DMS53 (cell line): Measurements from ENCODE around the gene KCTD2.
"Not testable (repeated sequence)": the region's sequence is repeated elsewhere in the genome, so short reads cannot be mapped to it uniquely, and the experiment has no call there.

ENCODE experiments used
- DNase-seq: peaks from one replicate; lab custom pipeline; 2025; lab: John Stamatoyannopoulos, UW

KCTD2 gene

DNA sequence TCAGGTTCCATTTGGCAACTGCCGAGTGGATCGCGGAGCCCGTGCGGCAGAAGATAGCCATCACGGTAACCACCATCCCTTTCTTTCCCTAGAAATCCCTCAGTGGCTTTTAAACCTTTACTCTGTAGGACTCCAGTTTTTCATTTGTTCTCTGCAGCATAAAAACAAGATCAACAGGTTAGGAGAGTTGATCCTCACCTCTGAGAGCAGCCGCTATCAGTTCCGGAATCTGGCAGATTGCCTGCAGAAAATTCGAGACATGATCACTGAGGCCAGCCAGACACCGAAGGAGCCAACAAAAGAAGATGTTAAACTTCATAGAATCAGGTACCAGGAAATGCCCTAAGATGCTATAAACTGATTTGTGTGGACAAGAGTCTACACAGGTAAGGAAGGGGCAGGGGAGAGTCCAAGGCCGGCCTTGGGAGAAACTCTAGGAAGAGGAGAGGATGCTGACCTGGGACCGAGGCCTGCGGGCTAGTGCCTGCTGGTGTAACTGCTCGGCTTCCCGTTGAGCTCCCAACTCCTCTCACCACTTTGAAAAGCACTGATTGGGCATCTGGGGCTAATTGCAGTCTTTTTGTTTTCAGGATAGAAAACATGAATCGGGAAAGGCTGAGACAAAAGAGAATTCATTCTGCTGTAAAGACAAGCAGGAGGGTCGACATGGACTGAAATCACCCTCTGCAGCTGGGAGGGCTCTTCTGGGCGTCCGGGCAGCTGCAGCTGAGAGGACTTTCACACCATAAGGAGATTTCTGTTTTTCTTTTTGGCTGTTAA, 26.5 kb upstream of the KCTD2 start:
- DNase-seq: no peak

DNA sequence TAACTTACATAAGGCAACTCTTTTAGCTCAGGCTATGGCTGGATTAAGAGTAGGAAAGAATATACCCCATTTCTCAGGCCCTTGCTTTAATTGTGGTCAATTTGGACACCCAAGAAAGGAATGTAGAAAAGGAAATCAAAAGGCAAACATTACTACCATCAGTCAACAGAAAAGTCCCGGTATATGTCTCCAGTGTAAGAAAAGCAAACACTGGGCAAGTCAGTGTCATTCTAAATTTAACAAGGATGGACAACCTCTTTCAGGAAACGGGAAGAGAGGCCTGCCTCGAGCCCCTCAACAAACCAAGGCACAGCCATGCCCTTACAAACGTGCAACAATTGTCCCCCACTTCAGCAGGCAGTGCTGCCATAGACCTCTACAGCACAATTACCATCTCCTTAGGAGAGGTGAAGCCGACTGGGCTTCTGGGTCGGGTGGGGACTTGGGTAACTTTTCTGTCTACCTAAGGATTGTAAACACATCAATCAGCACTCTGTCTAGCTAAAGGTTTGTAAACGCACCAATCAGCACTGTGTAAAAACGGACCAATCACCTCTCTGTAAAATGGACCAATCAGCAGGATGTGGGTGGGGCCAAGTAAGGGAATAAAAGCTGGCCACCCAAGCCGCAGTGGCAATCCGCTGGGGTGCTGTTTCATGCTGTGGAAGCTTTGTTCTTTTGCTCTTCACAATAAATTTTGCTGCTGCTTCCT, 22.2 kb upstream of the KCTD2 start:
- no peak for DNase-seq

DNA sequence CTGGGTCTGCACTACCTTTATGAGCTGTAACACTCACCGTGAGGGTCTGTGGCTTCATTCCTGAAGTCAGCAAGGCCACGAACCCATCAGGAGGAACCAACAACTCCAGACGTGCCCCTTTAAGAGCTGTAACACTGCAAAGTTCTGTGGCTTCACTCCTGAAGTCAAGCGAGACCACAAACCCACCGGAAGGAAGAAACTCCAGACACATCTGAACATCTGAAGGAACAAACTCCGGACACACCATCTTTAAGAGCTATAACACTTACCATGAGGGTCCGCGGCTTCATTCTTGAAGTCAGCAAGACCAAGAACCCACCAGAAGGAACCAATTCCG, 21.7 kb upstream of the KCTD2 start:
- DNase-seq: not testable (repeated sequence)

DNA sequence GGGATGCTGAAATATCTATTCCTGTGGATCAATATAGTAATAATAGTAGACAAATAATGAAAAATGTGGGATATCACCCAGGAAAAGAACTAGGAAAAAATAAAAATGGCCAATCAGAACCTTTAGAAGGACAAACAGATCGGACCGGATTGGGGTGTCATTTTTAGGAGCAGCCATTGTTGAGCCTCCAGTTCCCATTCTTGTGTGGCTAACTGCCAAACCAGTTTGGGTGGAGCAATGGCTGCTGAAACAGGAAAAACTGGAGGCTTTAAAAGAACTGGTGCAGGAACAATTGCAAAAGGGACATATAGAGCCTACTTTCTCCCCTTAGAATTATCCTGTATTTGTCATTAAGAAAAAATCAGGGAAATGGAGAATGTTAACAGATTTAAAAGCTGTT, 20.4 kb upstream of the KCTD2 start:
- DNase-seq: not testable (repeated sequence)

DNA sequence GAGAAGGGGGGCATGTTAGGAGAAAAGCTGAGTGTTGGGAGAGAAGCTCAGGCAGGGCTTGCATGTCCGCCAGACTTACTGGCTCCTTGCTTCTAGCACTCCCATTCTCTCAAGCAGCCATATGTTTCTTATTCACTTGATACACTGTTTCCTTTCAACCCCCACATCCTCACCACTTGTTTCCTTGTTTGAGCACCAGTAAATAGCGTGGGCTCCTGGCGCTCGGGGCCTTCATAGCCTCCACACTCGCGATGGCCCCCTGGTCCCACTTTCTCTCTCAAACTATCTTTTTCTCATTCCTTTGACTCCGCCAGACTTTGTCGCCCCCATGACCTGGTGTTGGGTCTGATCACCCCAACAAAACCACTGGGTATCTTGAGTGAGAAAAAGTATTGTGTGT, 16.9 kb upstream of the KCTD2 start:
- DNase-seq: no peak

DNA sequence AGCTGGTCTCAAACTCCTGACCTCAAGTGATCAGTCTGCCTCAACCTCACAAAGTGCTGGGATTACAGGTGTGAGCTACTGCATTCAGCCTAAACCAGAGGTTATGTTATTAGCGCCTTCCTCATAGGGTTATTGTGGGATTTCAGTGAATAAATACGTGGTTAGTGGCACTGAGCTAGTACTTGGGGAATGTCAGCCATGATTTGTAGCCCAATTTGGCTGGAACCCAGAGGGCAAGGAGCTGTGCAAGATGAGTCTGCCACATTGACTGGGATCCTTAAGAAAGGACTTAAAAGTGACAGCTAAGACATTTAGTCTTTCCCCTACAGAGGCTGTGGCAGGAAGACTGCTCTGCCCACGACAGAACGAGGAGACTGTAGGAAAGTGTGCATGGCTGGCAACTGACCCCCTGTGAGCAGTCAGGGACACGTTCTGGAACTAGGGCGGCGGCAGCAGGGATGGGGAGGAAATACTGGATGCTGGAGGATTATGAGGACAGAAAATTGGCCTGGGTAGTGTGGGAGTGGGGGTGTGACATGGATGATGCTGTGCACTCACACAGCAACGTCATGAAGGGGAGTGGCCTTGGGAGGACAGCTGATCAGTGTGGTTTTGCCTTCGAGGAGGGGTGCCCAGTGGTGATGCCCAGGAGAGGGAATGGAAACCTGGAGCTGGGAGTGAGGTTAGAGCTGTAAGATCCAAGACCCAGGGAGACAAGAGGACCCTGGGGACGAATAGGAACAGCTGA, 14.9 kb upstream of the KCTD2 start:
- peak; percentile 87 for DNase-seq

DNA sequence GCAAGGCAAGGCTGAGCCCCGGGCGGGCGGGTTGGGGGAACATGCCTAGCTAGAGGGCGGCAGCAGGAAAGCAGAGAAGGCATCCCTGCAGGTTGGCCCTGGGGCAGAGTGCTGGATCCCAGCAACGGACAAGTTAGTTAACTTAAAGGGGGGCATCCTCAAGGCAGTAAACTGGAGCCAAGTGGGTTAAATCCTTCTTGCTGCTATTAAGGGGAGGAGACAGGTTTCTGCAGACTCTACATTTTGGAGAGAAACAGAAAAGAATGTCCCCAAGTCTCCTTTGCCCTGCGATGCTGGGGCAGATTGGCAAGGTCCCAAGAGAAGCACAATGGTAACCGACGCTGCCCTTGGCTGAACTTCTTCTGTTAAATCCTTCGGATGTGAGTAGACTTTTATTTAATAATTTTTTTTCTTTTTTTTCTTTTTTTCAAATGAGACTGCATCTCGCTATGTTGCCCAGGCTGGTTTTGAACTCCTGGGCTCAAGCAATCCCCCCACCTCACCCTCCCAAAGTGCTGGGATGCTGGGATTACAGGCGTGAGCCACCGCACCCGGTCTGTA, 14.2 kb upstream of the KCTD2 start:
- DNase-seq: peak; percentile 66

DNA sequence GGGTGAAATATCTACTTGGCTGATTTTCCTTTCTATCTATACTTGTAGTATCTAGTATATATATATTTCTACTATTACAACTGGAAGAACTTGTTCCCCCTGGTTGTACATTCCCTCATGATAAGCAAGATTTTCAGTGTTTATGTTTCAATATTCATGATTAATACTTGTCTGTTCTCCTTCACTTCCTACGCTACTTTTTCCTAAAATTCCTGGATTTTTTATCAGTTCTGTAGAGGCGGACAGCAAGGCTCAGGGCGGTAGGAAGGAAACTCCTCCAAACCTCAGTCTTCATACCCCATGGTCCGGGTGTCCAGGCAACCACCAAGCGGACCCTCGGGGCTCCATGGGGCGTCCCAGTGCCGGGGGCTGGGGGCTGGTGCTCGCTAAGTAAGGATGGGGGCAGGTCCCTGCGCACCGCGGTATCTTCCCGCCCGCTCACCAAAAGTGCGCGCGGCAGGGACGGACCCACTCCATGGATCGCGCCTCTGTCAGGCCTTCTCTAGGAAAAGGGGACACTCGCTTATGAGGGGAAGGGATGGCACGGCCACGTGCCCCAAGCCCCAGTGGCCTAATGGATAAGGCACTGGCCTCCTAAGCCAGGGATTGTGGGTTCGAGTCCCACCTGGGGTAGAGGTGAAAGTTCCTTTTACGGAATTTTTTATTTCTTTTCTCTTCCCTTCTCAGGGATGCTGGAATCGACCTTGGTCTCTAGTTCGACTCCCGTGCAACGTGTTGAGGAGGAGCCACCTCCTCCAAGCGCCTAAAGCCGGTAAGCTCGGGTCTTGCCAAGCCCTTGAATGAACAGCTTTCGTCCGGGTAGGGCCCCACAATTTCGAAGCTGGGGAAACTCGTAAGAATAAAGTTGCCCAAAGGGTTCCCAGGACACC, 13.4 kb upstream of the KCTD2 start:
- peak; percentile 96 for DNase-seq

DNA sequence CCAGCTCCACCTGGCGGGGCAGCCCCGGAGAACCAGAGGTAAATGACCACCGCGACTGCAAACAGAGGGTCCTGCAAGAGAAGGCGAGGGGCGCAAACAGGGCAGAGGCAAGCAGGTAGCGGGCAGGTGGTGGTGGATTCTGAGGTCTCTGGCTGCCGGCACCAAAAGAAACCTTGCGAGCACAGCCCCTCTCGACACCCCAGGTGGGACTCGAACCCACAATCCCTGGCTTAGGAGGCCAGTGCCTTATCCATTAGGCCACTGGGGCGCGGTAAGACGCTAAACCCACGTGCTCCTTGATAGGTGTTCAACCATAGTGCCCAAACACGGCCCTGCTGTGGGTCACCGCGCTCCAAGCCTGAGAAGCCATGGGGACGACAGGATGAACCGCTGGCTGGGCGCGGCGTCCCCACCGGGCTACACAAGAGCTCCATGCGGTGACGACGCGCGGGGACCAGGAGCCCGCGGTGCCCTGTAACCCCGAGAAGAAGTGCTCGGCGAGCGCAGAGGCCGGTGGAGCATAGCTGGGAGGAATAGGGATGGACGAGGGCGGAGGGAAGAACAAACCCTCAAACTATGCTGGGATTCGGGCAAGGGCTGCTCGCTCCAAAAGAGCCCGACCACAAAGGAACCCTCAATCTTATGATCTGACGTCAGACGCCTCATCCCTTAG, 12.7 kb upstream of the KCTD2 start:
- peak; percentile 98 for DNase-seq

DNA sequence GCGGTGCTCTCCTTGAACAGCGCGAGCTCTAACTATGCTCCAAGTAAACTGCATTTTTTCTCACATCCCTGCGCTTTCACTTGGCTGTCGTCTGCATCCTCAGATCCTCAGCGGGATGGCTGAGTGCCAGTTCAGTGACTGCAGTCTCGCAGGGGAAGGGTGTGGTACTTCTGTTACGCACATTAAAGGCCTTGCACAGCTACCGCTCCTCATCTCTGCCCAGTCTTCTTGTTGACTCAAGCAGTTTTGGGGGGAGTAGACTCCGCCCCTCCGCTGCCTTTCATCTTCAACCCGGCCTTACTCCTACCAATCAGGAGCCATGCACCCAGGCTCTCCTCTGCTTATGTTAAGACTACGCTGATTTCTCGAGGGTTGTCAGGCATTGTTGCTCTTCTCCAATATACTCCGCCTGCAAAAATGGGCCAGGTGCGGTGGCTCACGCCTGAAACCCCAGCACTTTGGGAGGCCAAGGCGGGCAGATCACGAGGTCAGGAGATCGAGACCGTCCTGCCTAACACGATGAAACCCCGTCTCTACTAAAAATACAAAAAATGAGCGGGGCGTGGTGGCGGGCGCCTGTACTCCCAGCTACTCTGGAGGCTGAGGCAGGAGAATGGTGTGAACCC, 10.3 kb upstream of the KCTD2 start:
- peak; percentile 85 for DNase-seq

DNA sequence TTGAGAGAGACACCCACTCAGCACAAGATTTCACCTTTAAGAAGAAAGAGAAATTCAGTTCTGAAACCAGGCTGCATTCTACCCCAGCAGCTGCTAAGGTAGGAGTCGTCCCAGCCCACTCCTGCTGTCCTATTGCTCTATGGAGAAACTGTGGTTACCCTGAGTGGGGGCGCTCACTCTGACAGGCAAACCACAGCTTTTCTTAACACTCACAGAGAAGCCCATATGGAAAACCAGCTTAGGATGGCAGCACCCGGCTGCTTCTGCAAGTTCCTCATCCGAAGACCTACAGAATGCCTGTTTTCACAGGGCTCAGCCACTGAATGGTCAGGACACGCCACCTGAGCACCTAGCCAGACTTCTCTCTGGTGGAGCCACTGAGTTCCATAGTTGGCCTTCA, 7.8 kb upstream of the KCTD2 start:
- DNase-seq: no peak

DNA sequence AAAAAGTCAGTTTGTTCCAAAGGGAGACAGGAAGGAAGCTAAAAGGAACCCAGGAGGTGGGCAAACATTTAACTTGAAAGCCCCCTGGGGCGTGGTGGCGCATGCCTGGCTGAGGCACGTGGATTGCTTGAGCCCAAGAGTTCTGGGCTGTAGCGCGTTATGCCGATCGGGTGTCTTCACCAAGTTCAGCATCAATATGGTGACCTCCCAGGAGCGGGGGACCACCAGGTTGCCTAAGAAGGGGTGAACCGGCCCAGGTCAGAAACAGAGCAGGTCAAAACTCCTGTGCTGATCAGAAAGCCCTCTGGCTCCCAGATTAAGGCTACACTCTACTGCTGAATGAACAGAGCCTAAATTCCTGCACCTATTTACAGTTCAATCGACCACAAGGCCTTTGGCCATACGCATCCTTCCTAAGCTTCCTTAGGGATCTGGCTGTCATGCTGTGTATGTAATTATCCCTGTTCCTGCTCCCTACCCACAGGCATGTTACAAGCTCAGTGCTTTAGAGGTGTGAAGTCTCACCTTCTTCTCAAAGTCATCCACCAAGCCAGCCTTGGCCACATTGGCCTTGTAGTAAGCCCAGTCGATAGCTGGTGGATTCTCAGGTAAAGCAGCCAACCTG, 5.3 kb upstream of the KCTD2 start:
- DNase-seq: no peak

DNA sequence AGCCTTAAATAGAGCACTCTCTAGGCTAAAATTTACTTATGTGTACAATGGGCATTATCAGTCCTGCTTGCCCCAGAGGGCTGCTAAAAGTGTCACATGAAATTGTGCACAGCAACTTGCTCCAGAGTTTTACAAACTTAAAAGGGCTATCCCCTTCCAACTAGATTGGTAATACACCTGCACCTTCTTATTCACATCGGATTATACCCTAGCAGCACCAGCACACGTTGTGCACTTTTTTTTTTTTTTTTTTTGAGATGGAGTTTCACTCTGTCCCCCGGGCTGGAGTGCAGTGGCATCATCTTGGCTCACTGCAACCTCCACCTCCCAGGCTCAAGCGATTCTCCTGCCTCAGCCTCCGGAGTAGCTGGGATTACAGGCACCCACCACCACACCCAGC, 3.2 kb upstream of the KCTD2 start:
- DNase-seq: not testable (repeated sequence)

DNA sequence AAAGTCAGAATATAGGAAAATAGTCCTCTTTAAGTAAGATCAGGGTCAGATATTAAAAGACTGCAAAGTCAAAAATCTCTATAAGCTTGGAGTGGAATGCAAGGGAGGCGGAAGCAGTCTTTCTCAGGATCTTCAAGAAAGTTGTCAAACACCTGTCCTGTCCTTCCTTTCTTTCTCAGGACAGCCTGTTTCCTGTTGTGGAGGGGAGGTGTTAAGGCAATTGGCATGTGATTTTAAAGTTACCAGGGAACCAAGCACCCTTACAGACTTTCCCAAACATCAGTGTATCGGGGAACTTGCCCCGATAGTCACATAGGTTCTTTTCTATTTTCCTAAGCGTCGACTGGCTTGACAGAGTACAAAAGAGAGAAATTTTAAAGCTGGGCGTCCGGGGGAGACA, 2.3 kb upstream of the KCTD2 start:
- no peak for DNase-seq

DNA sequence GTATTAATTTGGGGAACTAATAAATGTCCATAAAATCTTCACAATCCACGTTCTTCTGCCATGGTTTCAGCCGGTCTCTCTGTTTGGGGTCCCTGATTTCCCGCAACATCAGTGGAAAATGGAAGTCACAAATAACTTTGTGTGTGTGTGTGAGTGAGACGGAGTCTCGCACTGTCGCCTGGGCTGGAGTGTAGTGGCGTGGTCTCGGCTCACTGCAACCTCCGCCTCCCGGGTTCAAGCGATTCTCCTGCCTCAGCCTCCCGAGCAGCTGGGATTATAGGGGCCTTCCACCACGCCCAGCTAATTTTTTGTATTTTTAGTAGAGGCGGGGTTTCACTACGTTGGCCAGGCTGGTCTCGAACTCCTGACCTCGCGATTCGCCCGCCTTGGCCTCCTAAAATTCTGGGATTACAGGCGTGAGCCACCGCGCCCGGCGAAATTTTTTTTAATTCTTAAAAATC, 1.0 kb upstream of the KCTD2 start:
- DNase-seq: not testable (repeated sequence)

DNA sequence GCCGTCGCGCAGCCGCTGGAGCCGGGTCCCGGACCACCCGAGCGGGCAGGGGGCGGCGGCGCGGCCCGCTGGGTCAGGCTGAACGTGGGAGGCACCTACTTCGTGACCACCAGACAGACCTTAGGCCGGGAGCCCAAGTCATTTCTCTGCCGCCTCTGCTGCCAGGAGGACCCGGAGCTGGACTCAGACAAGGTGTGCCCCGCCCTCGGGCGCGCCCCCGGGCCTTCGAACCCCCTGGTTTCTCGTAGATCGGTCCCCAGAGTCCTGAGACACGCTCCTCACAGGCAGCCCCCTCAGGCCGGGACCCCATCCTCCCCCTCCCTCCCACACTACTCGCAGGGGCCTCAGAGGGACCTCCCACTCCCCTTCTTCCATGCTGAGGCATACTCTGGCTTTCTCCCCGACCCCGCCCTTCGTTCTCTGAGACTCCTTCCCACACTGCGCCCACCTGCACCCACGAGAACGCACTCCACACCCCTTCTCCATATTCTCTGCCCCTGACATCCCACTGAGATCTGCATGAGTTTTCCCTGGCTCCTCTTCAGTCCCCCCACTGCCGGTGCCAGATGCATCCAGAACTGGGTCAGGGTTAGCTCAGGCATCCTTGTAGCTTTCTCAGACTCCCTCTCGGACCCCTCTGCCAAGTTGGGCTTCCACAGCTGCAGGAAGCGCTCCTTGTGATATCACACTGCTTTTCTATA, 523 bp downstream of the KCTD2 start:
- DNase-seq: peak; percentile 53

DNA sequence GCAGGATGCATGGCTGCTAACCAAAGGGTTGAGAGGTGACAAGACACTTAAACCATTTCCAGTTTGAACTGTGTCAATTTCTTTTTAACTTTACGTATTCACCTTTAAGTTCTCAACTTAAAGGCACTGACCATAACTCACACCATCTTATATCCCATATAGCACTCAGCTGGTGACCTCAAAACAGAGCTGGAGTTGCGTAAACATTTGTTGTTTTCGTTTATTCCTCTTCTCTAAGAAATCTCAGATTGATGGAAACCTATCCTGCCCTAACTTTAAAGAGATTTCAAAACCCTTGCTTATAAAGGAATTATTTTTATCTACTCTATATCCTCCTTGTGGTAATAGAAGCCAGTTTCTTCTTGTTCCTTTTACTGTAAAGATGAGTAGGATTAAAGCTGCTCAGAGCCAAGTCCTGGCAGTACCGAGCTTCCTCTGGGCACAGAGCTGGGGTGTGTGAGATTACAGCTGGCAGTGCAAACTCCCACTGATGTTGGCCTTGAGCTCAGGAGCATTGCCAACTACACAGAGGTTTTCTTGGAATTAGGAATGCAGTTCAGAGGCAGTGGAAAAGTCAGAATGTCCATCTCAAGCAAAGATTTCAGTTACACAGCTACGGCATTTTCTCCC, 1.3 kb downstream of the KCTD2 start:
- no peak for DNase-seq

DNA sequence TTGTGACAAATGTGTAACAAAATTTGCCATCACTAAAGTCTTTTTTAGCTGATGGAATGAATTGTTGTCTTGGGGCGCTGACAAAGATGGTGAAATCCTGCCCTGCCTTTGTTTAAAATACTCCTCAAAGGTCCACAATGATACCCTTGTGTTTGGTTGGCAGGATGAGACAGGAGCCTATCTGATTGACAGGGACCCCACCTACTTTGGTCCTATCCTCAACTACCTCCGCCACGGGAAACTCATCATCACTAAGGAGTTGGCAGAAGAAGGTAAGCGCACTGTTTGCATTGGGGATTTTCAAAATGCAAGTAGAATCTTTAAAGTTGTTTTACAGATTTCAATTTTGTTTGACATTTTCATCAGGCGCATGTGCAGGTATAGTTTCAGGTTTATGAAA, 2.0 kb downstream of the KCTD2 start:
- DNase-seq: no peak

DNA sequence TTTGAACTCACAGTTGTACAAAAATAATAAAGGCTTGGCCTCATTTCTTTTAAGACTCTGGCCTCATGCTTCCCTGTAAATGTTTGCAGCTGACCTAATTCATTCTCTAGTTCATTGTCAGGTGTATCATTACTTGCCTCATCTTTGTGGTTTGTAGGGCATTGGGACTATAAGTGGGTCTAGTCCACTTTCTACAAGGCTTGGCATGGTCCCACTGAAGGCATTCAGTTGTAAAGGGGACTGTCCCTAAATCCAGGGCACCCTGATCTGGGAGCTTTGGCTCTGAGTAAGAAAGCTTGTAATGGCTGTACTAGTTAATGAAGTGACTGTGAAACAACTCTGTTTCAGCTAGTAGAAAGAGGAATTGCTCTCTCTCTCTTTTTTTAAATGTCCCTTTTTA, 2.7 kb downstream of the KCTD2 start:
- no peak for DNase-seq
